ELF-1 (cell line): ENCODE measurements around the gene EPHB3.

Source experiments
- DNase-seq: peaks from one replicate; pipeline ENCODE4 v3.0.0-alpha.2; 2016; ENCODE audit warnings: low read depth, low spot score

Gene EPHB3

DNA sequence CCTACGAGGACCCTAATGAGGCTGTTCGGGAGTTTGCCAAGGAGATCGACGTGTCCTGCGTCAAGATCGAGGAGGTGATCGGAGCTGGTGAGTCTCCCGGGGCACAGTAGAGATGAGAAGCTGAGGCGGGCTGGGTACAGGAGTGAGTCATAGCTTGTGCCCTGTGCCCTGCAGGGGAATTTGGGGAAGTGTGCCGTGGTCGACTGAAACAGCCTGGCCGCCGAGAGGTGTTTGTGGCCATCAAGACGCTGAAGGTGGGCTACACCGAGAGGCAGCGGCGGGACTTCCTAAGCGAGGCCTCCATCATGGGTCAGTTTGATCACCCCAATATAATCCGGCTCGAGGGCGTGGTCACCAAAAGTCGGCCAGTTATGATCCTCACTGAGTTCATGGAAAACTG lies 17.9 kb downstream of the EPHB3 start:
- no peak for DNase-seq

DNA sequence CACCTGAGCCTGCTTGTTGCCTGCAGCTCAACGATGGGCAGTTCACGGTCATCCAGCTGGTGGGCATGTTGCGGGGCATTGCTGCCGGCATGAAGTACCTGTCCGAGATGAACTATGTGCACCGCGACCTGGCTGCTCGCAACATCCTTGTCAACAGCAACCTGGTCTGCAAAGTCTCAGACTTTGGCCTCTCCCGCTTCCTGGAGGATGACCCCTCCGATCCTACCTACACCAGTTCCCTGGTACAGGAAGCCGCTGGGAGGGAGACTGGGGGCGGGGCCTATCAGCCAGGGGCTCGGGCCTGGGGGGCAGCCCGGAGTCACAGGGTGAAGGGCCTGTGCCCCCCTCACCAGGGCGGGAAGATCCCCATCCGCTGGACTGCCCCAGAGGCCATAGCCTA lies 18.8 kb downstream of the EPHB3 start:
- DNase-seq: no peak

DNA sequence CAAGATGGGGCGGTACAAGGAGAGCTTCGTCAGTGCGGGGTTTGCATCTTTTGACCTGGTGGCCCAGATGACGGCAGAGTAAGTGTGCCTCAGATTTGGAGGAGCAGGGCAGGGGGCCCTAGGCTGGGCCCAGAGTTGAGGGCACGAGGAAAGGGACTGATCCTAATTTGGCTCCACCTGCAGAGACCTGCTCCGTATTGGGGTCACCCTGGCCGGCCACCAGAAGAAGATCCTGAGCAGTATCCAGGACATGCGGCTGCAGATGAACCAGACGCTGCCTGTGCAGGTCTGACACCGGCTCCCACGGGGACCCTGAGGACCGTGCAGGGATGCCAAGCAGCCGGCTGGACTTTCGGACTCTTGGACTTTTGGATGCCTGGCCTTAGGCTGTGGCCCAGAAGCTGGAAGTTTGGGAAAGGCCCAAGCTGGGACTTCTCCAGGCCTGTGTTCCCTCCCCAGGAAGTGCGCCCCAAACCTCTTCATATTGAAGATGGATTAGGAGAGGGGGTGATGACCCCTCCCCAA lies 19.8 kb downstream of the EPHB3 start:
- no peak for DNase-seq

- peak; percentile 91 for DNase-seq
Observed at GRCh38 chr3:184582646-184583577, 21.3 kb downstream of the EPHB3 start.

DNA sequence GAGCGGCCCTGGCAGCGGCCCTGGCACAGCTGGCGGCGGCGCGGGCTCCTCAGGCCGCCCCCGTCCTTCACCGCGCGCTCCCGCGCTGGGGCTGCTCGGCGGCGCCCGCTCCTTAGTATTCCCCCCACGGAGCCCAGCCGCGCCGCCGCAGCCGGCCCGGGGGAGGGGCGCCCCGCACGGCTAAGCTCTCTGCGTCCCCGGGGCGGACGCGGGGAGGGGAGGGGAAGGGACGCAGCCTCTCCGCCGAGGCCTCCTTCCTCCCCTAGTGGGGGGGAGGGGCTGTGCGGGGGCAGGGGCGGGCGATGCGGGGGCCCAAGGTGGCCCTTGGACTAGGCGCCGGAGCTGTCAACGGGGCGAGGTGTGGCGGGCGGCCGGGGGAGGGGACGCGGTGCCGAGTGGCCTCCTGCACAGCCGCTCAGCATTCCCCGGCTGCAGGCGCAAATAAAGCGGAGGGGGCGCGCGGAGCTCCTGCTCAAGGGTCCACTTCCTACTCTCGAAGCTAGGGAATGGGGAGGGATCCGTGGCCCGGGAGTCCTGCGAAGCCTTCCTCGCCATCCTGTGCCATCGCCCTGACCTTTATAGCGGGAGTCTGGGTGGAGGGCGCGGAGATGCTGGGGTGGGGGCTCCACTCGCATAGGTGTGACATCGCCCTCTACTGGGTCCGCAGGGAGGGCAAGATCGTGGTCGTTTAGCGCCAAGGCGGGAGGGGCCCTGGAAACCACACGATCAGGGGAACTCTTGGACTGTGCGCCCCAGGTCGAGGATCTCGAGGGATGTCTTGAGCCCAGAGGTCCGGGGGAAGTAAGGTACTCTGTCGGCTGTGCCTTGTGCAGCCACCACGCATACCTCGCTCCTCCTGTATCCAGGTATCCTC lies 22.2 kb downstream of the EPHB3 start:
- DNase-seq: peak; percentile 71

DNA sequence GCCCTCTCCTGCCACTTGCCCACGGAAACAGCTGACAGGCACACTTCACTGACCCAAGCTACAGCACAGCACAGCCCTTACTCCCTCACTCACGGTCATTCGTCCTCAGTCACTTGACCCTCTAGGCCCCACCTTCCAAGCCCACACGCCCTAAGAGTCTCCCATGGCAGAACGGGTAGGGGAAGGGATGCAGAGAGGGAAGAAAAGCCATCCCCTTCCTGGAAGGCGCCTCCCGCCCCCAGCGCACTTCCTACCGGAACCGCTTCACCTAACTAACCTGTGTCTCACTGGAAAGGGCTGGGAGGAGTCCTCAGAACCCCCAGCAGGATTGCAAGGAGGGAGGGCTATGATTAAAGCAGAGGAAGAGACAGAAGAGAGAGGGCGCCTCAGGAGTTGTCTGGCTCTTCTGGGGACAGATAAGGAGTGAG lies 22.9 kb downstream of the EPHB3 start:
- DNase-seq: peak; percentile 84

- no peak for DNase-seq
Observed at GRCh38 chr3:184585545-184585944, 24.0 kb downstream of the EPHB3 start.

DNA sequence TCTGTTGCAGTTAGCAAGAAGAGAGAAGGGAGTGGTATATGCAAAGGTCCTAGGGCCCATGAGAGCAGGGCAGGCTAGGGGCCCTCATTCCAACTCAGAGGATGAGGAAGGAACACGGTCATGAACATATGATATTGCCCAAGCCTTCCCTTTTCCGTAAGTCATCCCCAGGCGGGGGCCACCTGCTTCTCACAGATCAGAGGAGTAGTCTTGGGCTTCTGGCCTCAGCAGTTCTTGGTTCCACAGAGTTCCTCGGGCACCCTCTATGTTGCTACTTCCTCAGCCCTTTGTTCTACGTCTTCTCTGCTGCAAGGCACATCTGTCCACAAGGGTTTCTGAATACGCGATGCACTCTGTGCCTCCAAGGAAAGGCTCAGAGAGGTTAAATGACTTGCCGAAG lies 25.3 kb downstream of the EPHB3 start:
- DNase-seq: no peak

GRCh38 chr3:184588776-184589175 lies 27.2 kb downstream of the EPHB3 start:
- DNase-seq: no peak

- no peak for DNase-seq
Observed at GRCh38 chr3:184590795-184591194, 29.2 kb downstream of the EPHB3 start.

GRCh38 chr3:184591789-184592188 lies 30.2 kb downstream of the EPHB3 start:
- DNase-seq: no peak

DNA sequence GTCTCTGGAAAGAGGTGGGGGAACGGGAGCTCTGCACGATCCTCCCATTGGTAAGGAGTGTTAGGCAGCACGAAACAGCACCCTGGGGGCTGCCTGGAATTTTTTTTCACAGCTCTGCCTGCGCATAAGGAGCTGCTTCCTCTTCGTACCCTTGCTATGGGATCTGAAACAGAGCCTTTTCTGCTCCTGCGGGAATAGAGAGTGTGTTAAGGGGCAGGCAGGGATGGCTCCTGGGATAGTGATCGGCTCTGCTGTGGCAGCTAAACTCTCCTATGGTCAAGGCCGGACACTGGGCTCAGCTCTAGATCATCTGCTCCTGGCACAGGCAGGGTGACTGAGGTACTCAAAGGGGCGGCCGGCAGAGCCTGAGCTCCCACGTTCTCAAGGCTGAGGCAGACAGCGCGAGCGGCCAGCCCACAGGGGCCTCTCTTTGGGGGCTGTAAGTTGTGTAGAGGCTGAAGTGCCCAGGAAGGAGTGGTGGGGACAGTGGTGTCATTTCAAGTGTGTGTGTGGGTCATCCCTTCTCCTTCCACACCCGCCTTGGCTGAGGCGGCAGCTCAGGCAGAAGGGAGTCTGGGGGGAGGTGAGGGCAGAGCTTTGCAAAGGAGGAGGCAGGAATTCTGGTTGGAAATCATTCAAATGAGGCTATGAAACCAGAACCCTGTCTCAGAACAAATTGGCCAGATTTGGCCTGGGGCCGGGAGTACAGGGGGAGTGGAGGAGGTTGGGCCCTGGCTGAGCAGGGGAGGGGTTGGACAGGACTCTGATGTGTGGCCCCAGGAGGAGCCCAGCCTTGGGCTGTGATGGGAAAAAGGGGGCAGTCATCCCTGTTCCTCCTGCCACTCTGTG lies 31.0 kb downstream of the EPHB3 start:
- peak; percentile 89 for DNase-seq

GRCh38 chr3:184593220-184593927 lies 31.8 kb downstream of the EPHB3 start:
- DNase-seq: peak; percentile 54

DNA sequence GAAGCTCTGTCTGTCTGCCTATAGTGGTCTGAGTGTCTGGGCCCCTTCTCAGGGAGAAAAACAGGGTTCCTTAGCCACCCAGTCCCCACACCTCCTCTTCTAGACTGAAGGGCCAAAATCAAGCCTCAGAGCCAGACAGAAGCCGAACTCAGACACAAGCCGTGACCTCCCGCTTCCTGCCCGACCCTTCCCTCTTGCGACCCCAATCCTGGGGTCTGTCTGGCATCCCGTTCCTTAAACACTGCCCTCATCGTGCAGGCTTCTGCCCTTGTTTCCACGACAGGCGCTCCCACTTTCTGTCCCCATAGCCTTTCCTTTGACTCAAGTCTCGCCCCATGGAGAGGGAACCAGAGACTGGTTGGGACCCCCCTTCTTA lies 32.3 kb downstream of the EPHB3 start:
- no peak for DNase-seq

- no peak for DNase-seq
Observed at GRCh38 chr3:184594371-184595001, 32.9 kb downstream of the EPHB3 start.

DNA sequence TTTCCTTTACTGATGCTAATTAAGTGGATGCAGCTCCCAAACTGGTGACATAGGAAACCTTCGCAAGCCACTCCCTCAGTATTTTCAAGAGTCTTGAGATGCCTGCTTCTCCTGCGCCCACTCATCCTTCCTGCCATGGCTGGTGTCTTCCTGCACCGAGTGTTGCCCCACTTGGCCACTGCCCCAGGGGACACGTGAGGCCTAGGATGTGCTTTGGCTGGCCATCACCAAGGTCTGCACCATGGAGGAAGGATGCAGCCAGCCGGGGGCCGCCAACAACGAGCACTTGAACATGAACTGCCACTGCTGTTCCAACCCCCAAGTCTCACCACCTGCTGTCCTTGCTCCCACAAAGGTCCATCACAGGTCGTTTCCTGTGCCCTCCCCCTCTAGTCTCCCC lies 34.1 kb downstream of the EPHB3 start:
- DNase-seq: peak; percentile 37

DNA sequence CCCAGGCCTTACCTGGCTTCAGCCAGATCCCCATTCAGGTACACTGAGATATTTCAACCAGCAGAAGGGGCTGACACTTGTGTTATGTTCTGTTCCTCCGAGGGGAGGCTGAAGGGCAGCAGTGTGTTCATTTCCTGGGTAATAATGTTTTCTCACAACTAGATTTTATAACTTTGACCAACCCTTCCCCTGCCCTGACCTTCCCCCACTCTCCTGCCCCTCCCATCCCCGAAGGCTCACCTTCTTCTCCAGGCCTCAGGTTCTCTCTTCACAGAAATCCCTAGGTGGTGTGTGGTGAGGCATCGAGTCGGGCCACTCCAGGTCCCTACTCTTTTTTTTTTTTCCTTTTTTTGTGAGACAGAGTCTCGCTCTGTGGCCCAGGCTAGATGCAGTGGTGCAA lies 34.6 kb downstream of the EPHB3 start:
- no peak for DNase-seq

DNA sequence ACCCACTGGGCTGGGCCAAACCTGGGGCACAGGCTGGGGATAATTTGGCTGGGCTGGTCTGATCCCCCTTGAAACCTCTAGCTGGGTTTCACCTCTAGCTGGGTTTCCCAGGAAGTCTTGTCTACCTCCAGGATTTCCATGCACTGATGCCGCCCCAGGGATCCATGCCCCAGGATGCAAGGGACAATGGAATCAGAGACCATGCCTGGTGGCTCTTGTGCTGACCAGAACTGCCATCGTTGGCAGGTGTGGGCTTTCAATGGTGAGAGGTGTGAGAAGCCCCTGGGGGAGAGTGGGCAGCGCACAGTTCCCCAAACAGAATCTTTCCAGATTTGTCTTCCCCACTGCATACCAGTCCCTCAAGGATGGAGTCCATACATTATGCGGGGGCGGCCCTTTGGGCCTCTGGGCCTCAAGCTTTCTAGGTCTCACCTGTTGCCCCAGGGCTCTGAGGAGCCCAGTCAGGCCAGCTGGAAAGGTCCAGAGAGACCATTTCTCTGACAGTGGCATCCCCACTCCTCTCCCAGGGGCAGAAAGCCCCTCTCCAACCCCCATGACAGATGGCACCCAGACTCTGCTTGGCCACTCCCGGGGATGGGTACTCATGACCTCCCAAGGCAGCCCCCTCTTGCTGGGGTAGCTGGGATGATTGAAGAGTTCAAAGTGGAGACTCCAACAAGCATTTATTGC lies 35.4 kb downstream of the EPHB3 start:
- DNase-seq: no peak

GRCh38 chr3:184597829-184598573 lies 36.4 kb downstream of the EPHB3 start:
- DNase-seq: no peak
